GM12874 (cell line): ENCODE measurements around the gene EFCAB5.
A peak's percentile ranks its signal among the peaks of the same experiment; 100 is the strongest.

Source experiments
- TF ChIP-seq, protein P1 (sequence below): IDR thresholded peaks from 2 replicates; pipeline ENCODE4 v1.5.1; 2011; ENCODE audit warnings: low read depth, mild to moderate bottlenecking, control low read depth, low read length, moderate library complexity; ENCODE audit not compliant: insufficient read depth

Gene EFCAB5

DNA sequence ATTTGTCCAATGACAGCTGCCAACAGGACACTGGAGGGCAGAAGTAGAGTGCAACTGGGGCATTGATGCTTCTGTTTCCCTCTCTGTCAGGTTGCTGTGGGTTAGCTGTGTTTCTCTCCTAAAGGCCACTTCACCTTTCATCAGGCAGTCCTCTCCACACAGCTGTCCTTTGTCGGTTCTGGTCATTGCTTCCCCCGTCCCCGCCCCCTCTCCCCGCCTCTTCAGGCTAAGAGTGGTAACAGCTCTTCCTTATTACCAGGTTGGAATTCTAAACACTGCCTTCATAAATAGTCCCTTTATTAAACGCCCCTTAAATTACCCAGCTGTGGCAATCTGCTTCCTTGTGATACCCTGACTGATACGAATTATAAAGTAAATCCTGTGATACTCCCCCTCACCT, 143.4 kb downstream of the EFCAB5 start:
- TF ChIP-seq, protein P1, sequence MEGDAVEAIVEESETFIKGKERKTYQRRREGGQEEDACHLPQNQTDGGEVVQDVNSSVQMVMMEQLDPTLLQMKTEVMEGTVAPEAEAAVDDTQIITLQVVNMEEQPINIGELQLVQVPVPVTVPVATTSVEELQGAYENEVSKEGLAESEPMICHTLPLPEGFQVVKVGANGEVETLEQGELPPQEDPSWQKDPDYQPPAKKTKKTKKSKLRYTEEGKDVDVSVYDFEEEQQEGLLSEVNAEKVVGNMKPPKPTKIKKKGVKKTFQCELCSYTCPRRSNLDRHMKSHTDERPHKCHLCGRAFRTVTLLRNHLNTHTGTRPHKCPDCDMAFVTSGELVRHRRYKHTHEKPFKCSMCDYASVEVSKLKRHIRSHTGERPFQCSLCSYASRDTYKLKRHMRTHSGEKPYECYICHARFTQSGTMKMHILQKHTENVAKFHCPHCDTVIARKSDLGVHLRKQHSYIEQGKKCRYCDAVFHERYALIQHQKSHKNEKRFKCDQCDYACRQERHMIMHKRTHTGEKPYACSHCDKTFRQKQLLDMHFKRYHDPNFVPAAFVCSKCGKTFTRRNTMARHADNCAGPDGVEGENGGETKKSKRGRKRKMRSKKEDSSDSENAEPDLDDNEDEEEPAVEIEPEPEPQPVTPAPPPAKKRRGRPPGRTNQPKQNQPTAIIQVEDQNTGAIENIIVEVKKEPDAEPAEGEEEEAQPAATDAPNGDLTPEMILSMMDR = no peak

DNA sequence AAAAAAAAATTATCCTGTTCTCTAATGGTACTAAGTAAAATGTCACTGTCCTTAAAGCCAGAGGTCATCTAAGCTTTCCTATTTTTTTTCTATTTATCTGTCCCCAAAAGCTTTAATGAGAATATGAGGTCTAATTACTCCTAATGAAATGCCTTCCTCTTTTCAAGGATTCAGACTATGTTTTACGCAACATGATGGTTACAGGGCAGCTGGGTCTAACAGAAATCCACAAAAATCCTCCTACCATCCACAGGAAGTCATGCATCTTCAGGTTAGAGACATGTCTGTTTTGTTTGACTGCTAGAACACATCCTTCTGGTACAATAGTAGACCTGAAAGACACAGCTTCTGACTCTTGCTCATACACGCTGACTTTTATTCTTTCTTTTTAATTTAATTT, 145.5 kb downstream of the EFCAB5 start:
- TF ChIP-seq, protein P1 = no peak

DNA sequence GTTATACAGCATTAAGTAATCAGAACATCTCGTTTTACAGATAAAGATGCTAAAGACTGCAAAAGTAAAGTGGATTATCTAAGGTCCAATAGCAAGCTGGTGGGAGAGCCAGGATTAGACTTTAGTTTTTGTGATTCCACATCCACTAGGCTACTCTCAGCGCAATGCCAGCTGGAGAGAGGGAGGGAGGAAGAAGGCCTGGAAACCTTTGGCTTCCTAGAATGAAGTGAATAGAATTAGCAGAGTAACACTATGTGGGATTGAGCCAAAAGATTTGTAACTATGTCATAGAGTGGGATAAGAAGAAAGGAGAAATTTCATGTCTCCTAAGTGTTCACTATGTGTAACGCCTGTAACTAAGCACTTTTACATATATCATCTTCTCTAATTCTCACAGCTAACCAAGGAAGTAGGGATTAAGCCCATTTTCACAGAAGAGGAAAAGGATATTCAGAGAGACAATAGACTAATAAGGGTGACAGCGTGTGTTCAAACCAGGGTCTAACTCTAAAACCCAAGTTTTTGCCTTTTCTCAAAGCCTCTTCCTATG, 149.8 kb downstream of the EFCAB5 start:
- TF ChIP-seq, protein P1 = no peak

GRCh38 chr17:30091771-30092170, 150.3 kb downstream of the EFCAB5 start:
- TF ChIP-seq, protein P1 = no peak

- TF ChIP-seq, protein P1 = no peak
Observed at GRCh38 chr17:30092886-30093285, 151.5 kb downstream of the EFCAB5 start.

- TF ChIP-seq, protein P1 = peak; percentile 56
Observed at GRCh38 chr17:30093463-30094147, 152.2 kb downstream of the EFCAB5 start.

DNA sequence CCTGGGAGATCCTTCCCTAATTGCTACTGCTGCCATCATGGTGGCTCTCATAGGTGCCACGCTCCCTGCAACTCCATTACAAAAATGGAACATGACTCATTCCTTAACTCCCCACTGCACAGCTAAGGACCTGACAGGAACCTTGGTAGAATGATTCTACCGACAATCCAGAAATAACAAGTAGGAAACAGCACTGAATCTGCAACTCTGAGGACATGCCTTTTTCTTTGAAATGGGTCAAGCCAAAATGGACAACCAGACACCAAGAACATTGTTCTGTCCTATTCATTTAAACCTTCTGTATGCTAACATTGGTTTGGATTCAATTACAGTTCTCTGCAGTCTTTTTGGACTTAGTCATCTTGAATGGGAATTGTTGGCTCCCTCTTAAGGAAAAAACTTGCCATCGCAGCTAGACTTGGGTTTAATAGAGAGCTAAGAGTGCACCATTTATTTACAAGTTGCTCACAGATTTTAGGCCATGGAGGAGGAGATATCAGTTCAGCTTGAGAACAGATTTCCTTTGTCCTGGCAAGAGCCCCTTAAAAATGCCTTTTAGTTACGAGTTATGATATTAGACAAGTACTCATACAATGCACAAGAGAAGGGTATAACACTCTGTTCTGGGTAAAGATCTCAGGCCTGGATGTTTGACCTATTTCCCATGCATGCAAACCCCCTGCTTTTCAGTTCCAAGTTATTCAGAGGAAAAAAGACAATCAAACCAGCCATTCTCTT, 154.2 kb downstream of the EFCAB5 start:
- TF ChIP-seq, protein P1 = peak; percentile 49; the same call in 1 of the 2 replicates
